ENCODE measurements around the gene TBX6.

Gene TBX6

GRCh38 chr16:30091474-30092372 is at the start of gene TBX6:
Gene TBX6 (minus strand): TSS chr16:30091924. CDS start chr16:30091193, 731 bp downstream.
- H3K9ac ChIP-seq: no peak within 1 kb of the TSS
- H3K4me2 ChIP-seq (ENCODE audit: low read length): peak within 1 kb of the TSS; percentile 96
- peak within 1 kb of the TSS; percentile 59 for H3K4me3 ChIP-seq (ENCODE audit: low read depth, low read length)
- H3K27ac ChIP-seq: peak within 1 kb of the TSS; percentile 52
- H3K79me2 ChIP-seq: peaks cover 4% of the 10 kb centered on the region
- no peaks in the 10 kb centered on the region for H3K36me3 ChIP-seq (ENCODE audit: control insufficient read depth, insufficient read depth, low read length)
- no peaks in the 10 kb centered on the region for H3K27me3 ChIP-seq (ENCODE audit: control insufficient read depth, insufficient read depth, low read length)
- H3K9me3 ChIP-seq (ENCODE audit: control insufficient read depth, low read length): no peaks in the 10 kb centered on the region
- peaks cover 17% of the 10 kb centered on the region for H3K4me1 ChIP-seq
- TF ChIP-seq CTCF (IDR thresholded peaks at IDR 0.05): peak; percentile 91
- peak within 1 kb of the TSS; percentile 98 for H2AFZ ChIP-seq

- TF ChIP-seq CTCF (IDR thresholded peaks at IDR 0.05): no peak
- Histone ChIP-seq H3K79me2 (no peaks in the 10 kb centered on the region), H3K36me3 (ENCODE audit: control insufficient read depth, insufficient read depth, low read length) (no peaks in the 10 kb centered on the region), H3K4me1 (no peaks in the 10 kb centered on the region), H3K27me3 (ENCODE audit: control insufficient read depth, insufficient read depth, low read length) (no peaks in the 10 kb centered on the region), H3K4me2 (ENCODE audit: low read length) (no peak overlapping the region), H3K9me3 (ENCODE audit: control insufficient read depth, low read length) (no peaks in the 10 kb centered on the region), H2AFZ (peak overlapping the region; percentile 33), H3K27ac (no peak overlapping the region), H3K4me3 (ENCODE audit: low read depth, low read length) (no peak overlapping the region), H3K9ac (no peak overlapping the region)
Observed at GRCh38 chr16:30139583-30140481, 48.1 kb upstream of the TBX6 start.

- Histone ChIP-seq H2AFZ (no peak overlapping the region), H3K9ac (no peak overlapping the region)
Observed at GRCh38 chr16:30137897-30138296, 46.2 kb upstream of the TBX6 start.

GRCh38 chr16:30136971-30137605 is 45.4 kb upstream of the TBX6 start:
- no peaks in the 10 kb centered on the region for H3K79me2 ChIP-seq

More at GRCh38 chr16:30137897-30138296, 46.2 kb upstream of the TBX6 start:
- Histone ChIP-seq H3K27me3 (ENCODE audit: control insufficient read depth, insufficient read depth, low read length) (no peaks in the 10 kb centered on the region), H3K27ac (no peak overlapping the region), H3K4me1 (no peaks in the 10 kb centered on the region), H3K36me3 (ENCODE audit: control insufficient read depth, insufficient read depth, low read length) (no peaks in the 10 kb centered on the region), H3K79me2 (no peaks in the 10 kb centered on the region), H3K4me3 (ENCODE audit: low read depth, low read length) (no peak overlapping the region), H3K9me3 (ENCODE audit: control insufficient read depth, low read length) (no peaks in the 10 kb centered on the region), H3K4me2 (ENCODE audit: low read length) (no peak overlapping the region)
- TF ChIP-seq CTCF (IDR thresholded peaks at IDR 0.05): no peak

More at GRCh38 chr16:30136971-30137605, 45.4 kb upstream of the TBX6 start:
- no peaks in the 10 kb centered on the region for H3K9me3 ChIP-seq (ENCODE audit: control insufficient read depth, low read length)
- no peak overlapping the region for H2AFZ ChIP-seq
- no peaks in the 10 kb centered on the region for H3K36me3 ChIP-seq (ENCODE audit: control insufficient read depth, insufficient read depth, low read length)
- no peak for TF ChIP-seq CTCF (IDR thresholded peaks at IDR 0.05)
- H3K4me3 ChIP-seq (ENCODE audit: low read depth, low read length): no peak overlapping the region
- H3K4me2 ChIP-seq (ENCODE audit: low read length): no peak overlapping the region
- H3K27me3 ChIP-seq (ENCODE audit: control insufficient read depth, insufficient read depth, low read length): no peaks in the 10 kb centered on the region
- no peak overlapping the region for H3K9ac ChIP-seq
- H3K4me1 ChIP-seq: no peaks in the 10 kb centered on the region
- H3K27ac ChIP-seq: no peak overlapping the region
